Measurements from ENCODE around the gene LYPD4. TPM values are rescaled to one million over a fixed set of nuclear protein-coding genes. Genes with fewer than 3 reads are reported as not detected.

Gene LYPD4
- total and polyA plus RNA-seq, 2 donors (not counting 1 experiment from before 2014, with no cell fraction given) = not detected

GRCh38 chr19:41872384-41872774 lies 27.9 kb upstream of the LYPD4 start:
- Mint-ChIP-seq H3K27me3 (no peaks in the 10 kb centered on the region), H3K9me3 (ENCODE audit: insufficient read depth) (no peaks in the 10 kb centered on the region), H3K27ac (peak overlapping the region; percentile 90), H3K4me3 (no peak overlapping the region), H3K4me1 (peaks cover 71% of the 10 kb centered on the region)
- Histone ChIP-seq H4K20me1 (ENCODE audit: control insufficient read depth, insufficient read depth, low read length, poor library complexity, severe bottlenecking) (peaks cover 35% of the 10 kb centered on the region), H3K27ac (ENCODE audit: low read length in 2 of 2) (peak overlapping the region; percentile 79 to 96), H3K27me3 (replicated peaks in 1 of 4; ENCODE audit: control extremely low read depth in 1 of 4, control insufficient read depth in 3 of 4, insufficient read depth in 4 of 4, low read length in 3 of 4) (no peaks in the 10 kb centered on the region), H3K36me3 (replicated peaks in 1 of 2; ENCODE audit: control extremely low read depth in 1 of 2, control insufficient read depth in 1 of 2, extremely low read depth in 1 of 2, insufficient read depth in 2 of 2, low read length in 1 of 2) (peaks cover 0 to 46% of the 10 kb centered on the region in 2 experiments), H3K4me1 (ENCODE audit: control insufficient read depth in 2 of 2, insufficient read depth in 2 of 2, low read length in 2 of 2) (peaks cover 68 to 95% of the 10 kb centered on the region in 2 donors), H2AFZ (ENCODE audit: insufficient read depth, low read depth, low read length, poor library complexity, severe bottlenecking) (no peak overlapping the region), H3K9me3 (ENCODE audit: control extremely low read depth in 1 of 3, control insufficient read depth in 2 of 3, insufficient read depth in 1 of 3, low read length in 2 of 3) (no peaks in the 10 kb centered on the region), H3K9ac (ENCODE audit: low read length) (peak overlapping the region; percentile 37), H3K4me2 (replicated peaks; ENCODE audit: low read depth, low read length, poor library complexity, severe bottlenecking) (peak overlapping the region; percentile 56), H3K79me2 (ENCODE audit: control insufficient read depth, insufficient read depth, low read length) (peaks cover 46% of the 10 kb centered on the region), H3K4me3 (ENCODE audit: control extremely low read depth in 1 of 5, extremely low read depth in 1 of 5, insufficient read depth in 1 of 5, low read depth in 2 of 5, low read length in 4 of 5) (peak overlapping the region in 1 of 5 experiments; percentile 33)
- POLR2A ChIA-PET = interaction anchor here (0.5 to 6.6 kb wide), 8 partner anchors 10 to 609 kb away, joined by 6 to 94 read pairs (median 16); partner anchors contain the start of genes ARHGEF1, RABAC1 and RPS19
- WGBS (ENCODE audit: insufficient coverage) = 81% methylated on average over 11 of the region's 12 CpGs
- CTCF ChIA-PET = interaction anchor here (0.7 to 17.0 kb wide), 19 partner anchors 9 to 162 kb away, joined by 3 to 331 read pairs (median 11); partner anchors contain the start of genes RABAC1 and RPS19
- ATAC-seq (ENCODE audit: low read depth) (no peak), DNase-seq (no peak)
- intact Hi-C loops (cut with micrococcal nuclease) = loop anchor here (2.0 to 10.0 kb wide), 2 partner anchors 62 to 608 kb away; partner anchors contain the start of gene HNRNPUL1
- TF ChIP-seq EZH2 (IDR thresholded peaks at IDR 0.05; ENCODE audit: borderline replicate concordance, insufficient read depth, low read depth, low read length, poor library complexity, severe bottlenecking) (no peak), CTCF (IDR thresholded peaks at IDR 0.05) (no peak)
